Erythroblast (primary cell): ENCODE data around the gene PTPN13.

Experiments used
- GATA1 ChIP-seq: IDR thresholded peaks from 2 replicates; pipeline ENCODE4 v1.6.1; 2011; ENCODE audit warnings: low read depth, mild to moderate bottlenecking, control low read depth, low read length, moderate library complexity
- POLR2A ChIP-seq: IDR thresholded peaks from 2 replicates; pipeline ENCODE4 v1.6.1; 2011; ENCODE audit warnings: mild to moderate bottlenecking, low read length

- TF ChIP-seq POLR2A = no peak
- no peak for TF ChIP-seq GATA1
These were observed 124.0 kb downstream of the PTPN13 start for GRCh38 chr4:86718152-86718551.
